Esophagus muscularis mucosa (tissue), 3 donors: ENCODE data around the gene WNT1.

ENCODE experiments used
- CTCF ChIP-seq, 3 experiments: fragments of 200-600 bp in 2 of 3; fragments of 450-650 bp in 1 of 3; sonication (generic) in 2 of 3; IDR thresholded peaks; one replicate each; pipeline ENCODE4 v1.5.1; 2017 to 2019; ENCODE audit warnings: antibody characterized with exemption in 3 of 3, mild to moderate bottlenecking in 2 of 3, moderate library complexity in 1 of 3
- EP300 ChIP-seq: sonication (generic); formaldehyde crosslinking; IDR thresholded peaks from one replicate; pipeline ENCODE4 v1.6.1; 2017; ENCODE audit warnings: antibody characterized with exemption

- no peak for TF ChIP-seq CTCF (IDR thresholded peaks at IDR 0.05)
- no peak for TF ChIP-seq EP300
Observed at GRCh38 chr12:48973531-48973930, 4.6 kb upstream of the WNT1 start.
